ENCODE results near the gene GALK2. TPM values are rescaled to one million over a fixed set of nuclear protein-coding genes. Genes with fewer than 3 reads are reported as not detected.

The GALK2 gene
- total and polyA plus RNA-seq, 8 donors: 23.1 to 43.1 (median 25.1) TPM

GRCh38 chr15:49229922-49230321 is 59.9 kb downstream of the GALK2 start:
- intact Hi-C loops (cut with DNase I): loop anchor here in 1 of 2 donors (10.0 kb wide), 1 partner anchor 195 kb away; the partner anchor contains the start of gene FGF7
- Histone ChIP-seq H3K4me3 (no peak overlapping the region), H3K27me3 (no peaks in the 10 kb centered on the region), H3K27ac (no peak overlapping the region), H3K9me3 (peaks cover 0 to 8% of the 10 kb centered on the region in 2 donors), H3K36me3 (peaks cover 0 to 16% of the 10 kb centered on the region in 2 donors), H3K4me1 (peaks cover 0 to 14% of the 10 kb centered on the region in 2 donors)
- ATAC-seq (no peak), DNase-seq (no peak)
- TF ChIP-seq, protein P1, sequence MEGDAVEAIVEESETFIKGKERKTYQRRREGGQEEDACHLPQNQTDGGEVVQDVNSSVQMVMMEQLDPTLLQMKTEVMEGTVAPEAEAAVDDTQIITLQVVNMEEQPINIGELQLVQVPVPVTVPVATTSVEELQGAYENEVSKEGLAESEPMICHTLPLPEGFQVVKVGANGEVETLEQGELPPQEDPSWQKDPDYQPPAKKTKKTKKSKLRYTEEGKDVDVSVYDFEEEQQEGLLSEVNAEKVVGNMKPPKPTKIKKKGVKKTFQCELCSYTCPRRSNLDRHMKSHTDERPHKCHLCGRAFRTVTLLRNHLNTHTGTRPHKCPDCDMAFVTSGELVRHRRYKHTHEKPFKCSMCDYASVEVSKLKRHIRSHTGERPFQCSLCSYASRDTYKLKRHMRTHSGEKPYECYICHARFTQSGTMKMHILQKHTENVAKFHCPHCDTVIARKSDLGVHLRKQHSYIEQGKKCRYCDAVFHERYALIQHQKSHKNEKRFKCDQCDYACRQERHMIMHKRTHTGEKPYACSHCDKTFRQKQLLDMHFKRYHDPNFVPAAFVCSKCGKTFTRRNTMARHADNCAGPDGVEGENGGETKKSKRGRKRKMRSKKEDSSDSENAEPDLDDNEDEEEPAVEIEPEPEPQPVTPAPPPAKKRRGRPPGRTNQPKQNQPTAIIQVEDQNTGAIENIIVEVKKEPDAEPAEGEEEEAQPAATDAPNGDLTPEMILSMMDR (IDR thresholded peaks at IDR 0.05): no peak

- ATAC-seq (no peak), DNase-seq (no peak)
- TF ChIP-seq, protein P1 (IDR thresholded peaks at IDR 0.05): no peak
- Histone ChIP-seq H3K27ac (peak overlapping the region in 1 of 2 donors; percentile 21), H3K9me3 (peaks cover 0 to 8% of the 10 kb centered on the region in 2 donors), H3K4me3 (no peak overlapping the region), H3K36me3 (peaks cover 0 to 10% of the 10 kb centered on the region in 2 donors), H3K4me1 (peaks cover 4 to 24% of the 10 kb centered on the region in 2 donors), H3K27me3 (no peaks in the 10 kb centered on the region)
- intact Hi-C loops (cut with DNase I): loop anchor here in 1 of 2 donors (10.0 kb wide), 1 partner anchor 192 kb away; the partner anchor contains the start of gene FGF7
Observed at GRCh38 chr15:49232236-49232806, 62.3 kb downstream of the GALK2 start.

DNA sequence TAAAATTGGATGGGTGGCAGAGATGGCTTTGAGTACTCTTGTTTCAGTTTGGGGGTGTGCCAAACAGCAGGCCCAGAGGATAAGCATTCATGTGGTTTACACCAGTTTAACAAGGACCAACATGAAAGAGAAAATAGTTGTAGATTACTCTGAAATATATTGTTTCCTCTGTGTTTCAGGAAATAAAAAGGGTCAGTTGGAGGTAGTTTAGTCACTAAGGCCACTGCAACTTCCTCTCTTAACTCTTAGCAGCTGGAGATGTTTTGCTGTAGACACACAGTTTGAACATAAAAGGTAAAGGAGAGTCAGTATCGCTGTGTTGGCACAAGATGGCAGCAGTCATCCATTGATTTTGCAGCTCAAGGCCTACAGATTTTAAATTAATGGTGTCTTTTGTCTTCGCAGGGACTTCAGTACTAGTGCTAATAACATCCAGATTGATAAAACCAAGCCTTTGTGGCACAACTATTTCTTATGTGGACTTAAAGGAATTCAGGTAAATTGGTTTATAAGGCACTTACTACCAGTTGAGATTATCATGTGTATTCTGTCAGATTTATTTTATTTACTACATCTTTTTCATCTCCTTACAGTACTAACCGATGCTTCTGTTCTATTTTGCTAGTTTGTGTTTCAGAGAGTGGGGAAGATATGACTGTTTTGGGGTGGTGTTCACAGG is 65.5 kb downstream of the GALK2 start:
- H3K4me1 ChIP-seq: peaks cover 4 to 24% of the 10 kb centered on the region in 2 donors
- intact Hi-C loops (cut with DNase I): loop anchor here in 1 of 2 donors (10.0 kb wide), 1 partner anchor 189 kb away; the partner anchor contains the start of gene FGF7
- no peak overlapping the region for H3K4me3 ChIP-seq
- peaks cover 0 to 15% of the 10 kb centered on the region in 2 donors for H3K36me3 ChIP-seq
- no peak overlapping the region for H3K27ac ChIP-seq
- no peaks in the 10 kb centered on the region for H3K9me3 ChIP-seq
- ATAC-seq (peak; percentile 93), DNase-seq (peak in 2 of 4 donors; percentile 72 to 85)
- H3K27me3 ChIP-seq: no peaks in the 10 kb centered on the region
- TF ChIP-seq, protein P1 (IDR thresholded peaks at IDR 0.05): peak; percentile 48 to 75

DNA sequence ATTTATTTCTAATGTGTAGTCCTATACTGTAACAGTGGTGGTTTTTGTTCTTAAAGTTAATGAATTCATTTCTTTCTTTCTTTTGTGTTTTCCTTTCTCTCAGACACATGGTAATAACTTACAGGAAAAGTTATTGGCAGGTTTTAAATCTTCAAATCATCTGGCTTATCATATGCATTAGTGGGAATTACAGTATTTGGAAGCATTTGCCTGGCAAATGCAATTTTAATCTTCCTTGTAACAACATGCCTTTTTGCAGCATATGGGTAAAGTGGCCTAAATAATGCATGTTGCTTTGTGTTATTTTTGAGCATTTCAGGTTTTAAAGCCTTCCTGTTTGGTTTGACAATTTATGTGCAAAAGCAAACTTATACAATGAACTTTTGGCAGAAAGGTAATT is 66.8 kb downstream of the GALK2 start:
- Histone ChIP-seq H3K4me3 (no peak overlapping the region), H3K27me3 (no peaks in the 10 kb centered on the region), H3K36me3 (peaks cover 0 to 11% of the 10 kb centered on the region in 2 donors), H3K4me1 (peaks cover 4 to 24% of the 10 kb centered on the region in 2 donors), H3K27ac (no peak overlapping the region), H3K9me3 (no peaks in the 10 kb centered on the region)
- intact Hi-C loops (cut with DNase I): loop anchor here in 1 of 2 donors (10.0 kb wide), 1 partner anchor 188 kb away; the partner anchor contains the start of gene FGF7
- TF ChIP-seq, protein P1 (IDR thresholded peaks at IDR 0.05): no peak
- ATAC-seq: no peak
- DNase-seq: no peak

DNA sequence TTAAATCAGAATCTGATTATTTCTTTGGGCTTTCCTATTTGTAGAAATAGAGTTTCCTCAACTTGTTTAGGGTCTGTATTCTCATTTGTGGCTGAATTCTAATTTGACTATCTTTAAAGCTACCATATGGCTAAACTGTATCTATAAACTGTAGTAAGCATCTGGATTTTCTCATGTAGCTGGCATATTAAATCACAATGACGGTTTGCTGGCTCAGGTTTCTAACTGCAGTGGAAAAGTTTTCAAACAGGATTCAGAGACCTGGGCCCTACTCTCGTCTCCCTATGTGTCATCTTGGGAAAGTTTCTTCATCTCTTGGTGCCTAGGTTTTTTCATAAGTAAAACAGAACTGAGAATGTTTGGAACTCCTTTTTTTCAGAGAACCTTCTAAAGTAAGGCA is 68.3 kb downstream of the GALK2 start:
- H3K4me3 ChIP-seq: no peak overlapping the region
- ATAC-seq: no peak
- H3K36me3 ChIP-seq: peaks cover 0 to 17% of the 10 kb centered on the region in 2 donors
- peak in 2 of 4 donors; percentile 76 to 78 for DNase-seq
- H3K9me3 ChIP-seq: no peaks in the 10 kb centered on the region
- intact Hi-C loops (cut with DNase I): loop anchor here in 1 of 2 donors (10.0 kb wide), 1 partner anchor 186 kb away; the partner anchor contains the start of gene FGF7
- no peak overlapping the region for H3K27ac ChIP-seq
- peaks cover 4 to 13% of the 10 kb centered on the region in 2 donors for H3K4me1 ChIP-seq
- TF ChIP-seq, protein P1 (IDR thresholded peaks at IDR 0.05): no peak
- H3K27me3 ChIP-seq: no peaks in the 10 kb centered on the region

Measured in left lung (tissue), 10 donors.